ENCODE results near the gene PBX3.

DNA sequence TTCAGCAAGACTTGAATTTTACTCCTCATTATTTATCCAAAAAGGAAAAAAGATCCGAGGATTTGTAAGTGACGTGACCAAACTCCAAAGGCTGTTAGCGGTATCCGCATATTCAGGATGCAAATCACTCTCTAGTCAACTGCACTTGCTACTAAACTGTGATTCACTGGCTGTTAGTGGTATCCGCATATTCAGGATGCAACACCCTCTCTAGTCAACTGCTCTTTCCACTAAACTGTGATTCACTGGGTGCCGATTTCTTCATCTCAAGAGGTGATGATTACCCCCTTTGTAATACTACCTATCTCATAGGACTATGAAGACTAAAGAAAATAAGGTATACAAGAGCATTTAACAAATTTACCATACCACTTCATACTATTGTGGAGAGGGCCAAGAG is 45.8 kb upstream of the PBX3 start:
- no peak for TF ChIP-seq POLR2A (IDR thresholded peaks at IDR 0.05)
- TF ChIP-seq, protein P1, sequence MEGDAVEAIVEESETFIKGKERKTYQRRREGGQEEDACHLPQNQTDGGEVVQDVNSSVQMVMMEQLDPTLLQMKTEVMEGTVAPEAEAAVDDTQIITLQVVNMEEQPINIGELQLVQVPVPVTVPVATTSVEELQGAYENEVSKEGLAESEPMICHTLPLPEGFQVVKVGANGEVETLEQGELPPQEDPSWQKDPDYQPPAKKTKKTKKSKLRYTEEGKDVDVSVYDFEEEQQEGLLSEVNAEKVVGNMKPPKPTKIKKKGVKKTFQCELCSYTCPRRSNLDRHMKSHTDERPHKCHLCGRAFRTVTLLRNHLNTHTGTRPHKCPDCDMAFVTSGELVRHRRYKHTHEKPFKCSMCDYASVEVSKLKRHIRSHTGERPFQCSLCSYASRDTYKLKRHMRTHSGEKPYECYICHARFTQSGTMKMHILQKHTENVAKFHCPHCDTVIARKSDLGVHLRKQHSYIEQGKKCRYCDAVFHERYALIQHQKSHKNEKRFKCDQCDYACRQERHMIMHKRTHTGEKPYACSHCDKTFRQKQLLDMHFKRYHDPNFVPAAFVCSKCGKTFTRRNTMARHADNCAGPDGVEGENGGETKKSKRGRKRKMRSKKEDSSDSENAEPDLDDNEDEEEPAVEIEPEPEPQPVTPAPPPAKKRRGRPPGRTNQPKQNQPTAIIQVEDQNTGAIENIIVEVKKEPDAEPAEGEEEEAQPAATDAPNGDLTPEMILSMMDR (IDR thresholded peaks at IDR 0.05): no peak

All from suprapubic skin (tissue), 3 donors.